Measurements from ENCODE around the gene VSNL1.

Gene VSNL1

DNA sequence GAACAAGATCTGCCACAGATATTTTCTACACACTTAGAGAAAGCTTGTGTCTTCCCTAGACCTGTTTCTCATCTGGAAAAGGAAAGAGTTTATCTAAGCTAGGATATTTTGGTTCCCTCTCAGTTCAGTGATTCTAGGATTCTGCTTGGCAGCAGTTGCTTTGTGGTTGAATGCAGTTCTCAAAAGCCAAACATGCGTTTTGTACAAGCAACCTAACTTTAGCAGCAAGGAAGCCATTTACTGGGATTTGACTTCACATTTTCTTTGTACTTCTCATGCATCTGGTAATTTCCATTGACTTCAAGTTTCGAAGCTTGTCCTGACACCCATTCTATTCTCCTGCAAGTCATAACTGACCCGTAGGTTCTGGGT lies 33.3 kb downstream of the VSNL1 start:
- Histone ChIP-seq H3K4me3 (ENCODE audit: low read length, poor library complexity, severe bottlenecking) (no peak overlapping the region), H3F3A (ENCODE audit: low read depth) (no peaks in the 10 kb centered on the region), H3K79me2 (ENCODE audit: insufficient read depth, low read length) (no peaks in the 10 kb centered on the region), H3K4me1 (ENCODE audit: insufficient read depth, low read length, poor library complexity, severe bottlenecking) (no peaks in the 10 kb centered on the region), H2AFZ (ENCODE audit: low read length) (no peak overlapping the region), H3K9me3 (ENCODE audit: insufficient read depth, low read depth, low read length) (no peaks in the 10 kb centered on the region), H4K20me1 (ENCODE audit: insufficient read depth, low read length, poor library complexity, severe bottlenecking) (no peaks in the 10 kb centered on the region), H3K27me3 (ENCODE audit: insufficient read depth, low read length, poor library complexity, severe bottlenecking) (no peaks in the 10 kb centered on the region), H3K9ac (ENCODE audit: low read depth, low read length, poor library complexity, severe bottlenecking) (no peak overlapping the region), H3K4me2 (ENCODE audit: low read depth, low read length, poor library complexity, severe bottlenecking) (no peak overlapping the region), H3K9me2 (replicated peaks; ENCODE audit: low read depth, low read length) (no peaks in the 10 kb centered on the region), H3K36me3 (ENCODE audit: insufficient read depth, low read length) (no peaks in the 10 kb centered on the region)
- no peak for TF ChIP-seq EZH2phosphoT487 (IDR thresholded peaks at IDR 0.05; ENCODE audit: borderline replicate concordance)
- TF ChIP-seq, protein P1, sequence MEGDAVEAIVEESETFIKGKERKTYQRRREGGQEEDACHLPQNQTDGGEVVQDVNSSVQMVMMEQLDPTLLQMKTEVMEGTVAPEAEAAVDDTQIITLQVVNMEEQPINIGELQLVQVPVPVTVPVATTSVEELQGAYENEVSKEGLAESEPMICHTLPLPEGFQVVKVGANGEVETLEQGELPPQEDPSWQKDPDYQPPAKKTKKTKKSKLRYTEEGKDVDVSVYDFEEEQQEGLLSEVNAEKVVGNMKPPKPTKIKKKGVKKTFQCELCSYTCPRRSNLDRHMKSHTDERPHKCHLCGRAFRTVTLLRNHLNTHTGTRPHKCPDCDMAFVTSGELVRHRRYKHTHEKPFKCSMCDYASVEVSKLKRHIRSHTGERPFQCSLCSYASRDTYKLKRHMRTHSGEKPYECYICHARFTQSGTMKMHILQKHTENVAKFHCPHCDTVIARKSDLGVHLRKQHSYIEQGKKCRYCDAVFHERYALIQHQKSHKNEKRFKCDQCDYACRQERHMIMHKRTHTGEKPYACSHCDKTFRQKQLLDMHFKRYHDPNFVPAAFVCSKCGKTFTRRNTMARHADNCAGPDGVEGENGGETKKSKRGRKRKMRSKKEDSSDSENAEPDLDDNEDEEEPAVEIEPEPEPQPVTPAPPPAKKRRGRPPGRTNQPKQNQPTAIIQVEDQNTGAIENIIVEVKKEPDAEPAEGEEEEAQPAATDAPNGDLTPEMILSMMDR (conservative IDR thresholded peaks at IDR 0.05; ENCODE audit: low read length): no peak

GRCh38 chr2:17574406-17575073 lies 34.0 kb downstream of the VSNL1 start:
- Histone ChIP-seq H2AFZ (ENCODE audit: low read length) (no peak overlapping the region), H4K20me1 (ENCODE audit: insufficient read depth, low read length, poor library complexity, severe bottlenecking) (no peaks in the 10 kb centered on the region), H3K9ac (ENCODE audit: low read depth, low read length, poor library complexity, severe bottlenecking) (no peak overlapping the region), H3K9me3 (ENCODE audit: insufficient read depth, low read depth, low read length) (no peaks in the 10 kb centered on the region), H3K36me3 (ENCODE audit: insufficient read depth, low read length) (no peaks in the 10 kb centered on the region), H3K4me2 (ENCODE audit: low read depth, low read length, poor library complexity, severe bottlenecking) (no peak overlapping the region), H3K4me3 (ENCODE audit: low read length, poor library complexity, severe bottlenecking) (no peak overlapping the region), H3K79me2 (ENCODE audit: insufficient read depth, low read length) (no peaks in the 10 kb centered on the region), H3K27me3 (ENCODE audit: insufficient read depth, low read length, poor library complexity, severe bottlenecking) (no peaks in the 10 kb centered on the region), H3K9me2 (replicated peaks; ENCODE audit: low read depth, low read length) (no peaks in the 10 kb centered on the region), H3F3A (ENCODE audit: low read depth) (no peaks in the 10 kb centered on the region), H3K4me1 (ENCODE audit: insufficient read depth, low read length, poor library complexity, severe bottlenecking) (no peaks in the 10 kb centered on the region)
- TF ChIP-seq, protein P1 (conservative IDR thresholded peaks at IDR 0.05; ENCODE audit: low read length): no peak
- no peak for TF ChIP-seq EZH2phosphoT487 (IDR thresholded peaks at IDR 0.05; ENCODE audit: borderline replicate concordance)

- no peak overlapping the region for H3K9ac ChIP-seq (ENCODE audit: low read depth, low read length, poor library complexity, severe bottlenecking)
- no peaks in the 10 kb centered on the region for H3K9me2 ChIP-seq (replicated peaks; ENCODE audit: low read depth, low read length)
- no peaks in the 10 kb centered on the region for H3K36me3 ChIP-seq (ENCODE audit: insufficient read depth, low read length)
- no peak overlapping the region for H3K4me2 ChIP-seq (ENCODE audit: low read depth, low read length, poor library complexity, severe bottlenecking)
- no peaks in the 10 kb centered on the region for H3K4me1 ChIP-seq (ENCODE audit: insufficient read depth, low read length, poor library complexity, severe bottlenecking)
- no peak overlapping the region for H2AFZ ChIP-seq (ENCODE audit: low read length)
- H3K79me2 ChIP-seq (ENCODE audit: insufficient read depth, low read length): no peaks in the 10 kb centered on the region
- H3K4me3 ChIP-seq (ENCODE audit: low read length, poor library complexity, severe bottlenecking): no peak overlapping the region
- no peaks in the 10 kb centered on the region for H3K9me3 ChIP-seq (ENCODE audit: insufficient read depth, low read depth, low read length)
- H4K20me1 ChIP-seq (ENCODE audit: insufficient read depth, low read length, poor library complexity, severe bottlenecking): no peaks in the 10 kb centered on the region
- no peaks in the 10 kb centered on the region for H3F3A ChIP-seq (ENCODE audit: low read depth)
- H3K27me3 ChIP-seq (ENCODE audit: insufficient read depth, low read length, poor library complexity, severe bottlenecking): no peaks in the 10 kb centered on the region
- TF ChIP-seq EZH2phosphoT487 (IDR thresholded peaks at IDR 0.05; ENCODE audit: borderline replicate concordance): no peak
- TF ChIP-seq, protein P1 (conservative IDR thresholded peaks at IDR 0.05; ENCODE audit: low read length): no peak
Observed at GRCh38 chr2:17576802-17577201, 36.3 kb downstream of the VSNL1 start.

All from Loucy (cell line).